Measurements from ENCODE around the gene ERLEC1.
"Not testable (repeated sequence)": the region's sequence is repeated elsewhere in the genome, so short reads cannot be mapped to it uniquely, and the experiment has no call there.

Gene ERLEC1, protein sequence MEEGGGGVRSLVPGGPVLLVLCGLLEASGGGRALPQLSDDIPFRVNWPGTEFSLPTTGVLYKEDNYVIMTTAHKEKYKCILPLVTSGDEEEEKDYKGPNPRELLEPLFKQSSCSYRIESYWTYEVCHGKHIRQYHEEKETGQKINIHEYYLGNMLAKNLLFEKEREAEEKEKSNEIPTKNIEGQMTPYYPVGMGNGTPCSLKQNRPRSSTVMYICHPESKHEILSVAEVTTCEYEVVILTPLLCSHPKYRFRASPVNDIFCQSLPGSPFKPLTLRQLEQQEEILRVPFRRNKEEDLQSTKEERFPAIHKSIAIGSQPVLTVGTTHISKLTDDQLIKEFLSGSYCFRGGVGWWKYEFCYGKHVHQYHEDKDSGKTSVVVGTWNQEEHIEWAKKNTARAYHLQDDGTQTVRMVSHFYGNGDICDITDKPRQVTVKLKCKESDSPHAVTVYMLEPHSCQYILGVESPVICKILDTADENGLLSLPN

DNA sequence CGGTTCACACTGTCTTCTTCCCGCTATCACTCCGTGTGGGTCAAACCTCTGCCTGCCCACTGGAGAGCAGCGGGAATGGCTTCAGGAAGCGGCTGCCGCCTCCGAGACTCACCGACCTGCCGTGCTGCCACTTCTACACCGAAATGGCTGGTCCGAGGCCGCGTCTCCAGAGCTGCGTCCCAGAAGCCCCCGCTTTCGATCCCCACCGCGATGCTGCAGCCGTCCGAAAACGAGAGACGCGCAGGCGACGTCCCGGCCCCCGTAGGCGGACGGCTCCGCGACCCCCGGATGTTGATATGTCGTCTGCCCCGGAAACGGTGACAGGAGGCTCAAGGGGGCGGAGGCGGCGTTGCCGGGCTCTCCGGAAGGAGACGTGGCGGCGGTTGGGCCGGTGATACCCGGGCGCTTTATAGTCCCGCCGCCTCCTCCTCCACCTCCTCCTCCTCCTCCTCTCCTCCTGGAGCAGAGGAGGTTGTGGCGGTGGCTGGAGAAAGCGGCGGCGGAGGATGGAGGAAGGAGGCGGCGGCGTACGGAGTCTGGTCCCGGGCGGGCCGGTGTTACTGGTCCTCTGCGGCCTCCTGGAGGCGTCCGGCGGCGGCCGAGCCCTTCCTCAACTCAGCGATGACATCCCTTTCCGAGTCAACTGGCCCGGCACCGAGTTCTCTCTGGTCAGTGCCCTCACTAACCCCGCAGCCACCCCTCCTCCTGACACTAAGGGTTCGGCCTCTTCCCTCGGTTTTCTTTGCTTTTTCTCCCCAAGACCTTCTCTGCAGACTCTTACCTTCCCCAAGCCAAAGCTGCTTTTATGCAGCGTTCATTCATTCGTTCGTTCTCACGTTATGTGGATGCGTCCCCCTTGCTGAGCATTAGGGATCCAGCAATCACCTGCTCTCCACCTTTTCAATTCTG, at the start of gene ERLEC1, which contains the start of gene ASB3:
Gene ERLEC1 (plus strand): TSS at position 340 of the 909 bp plus-strand sequence. CDS start 167 bp downstream, at position 507.
Gene ASB3 (minus strand): TSS at position 249 of the 909 bp plus-strand sequence. CDS start 21,381 bp downstream, outside the sequence.
- peak; percentile 80 to 81 for DNase-seq

DNA sequence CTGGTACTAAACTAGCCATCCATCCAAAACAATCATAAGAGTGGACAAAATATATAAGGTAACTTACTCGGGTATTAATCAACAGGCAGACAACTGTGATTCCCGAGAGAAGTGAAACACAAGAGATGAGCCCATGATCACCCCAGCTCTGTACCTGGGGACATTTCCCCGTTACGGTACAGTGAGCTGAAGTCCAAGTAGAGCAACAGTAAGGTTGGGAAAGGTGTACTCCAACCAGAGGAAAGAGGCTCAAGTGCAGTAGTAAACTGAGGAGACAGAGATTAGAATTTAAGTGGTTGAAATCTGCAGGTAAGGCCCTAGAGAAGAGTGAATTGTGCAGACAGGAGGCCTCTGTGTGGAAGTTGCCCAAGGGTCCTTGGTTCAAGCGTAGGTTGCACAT, 49.8 kb upstream of the ERLEC1 start:
- DNase-seq, result no peak

DNA sequence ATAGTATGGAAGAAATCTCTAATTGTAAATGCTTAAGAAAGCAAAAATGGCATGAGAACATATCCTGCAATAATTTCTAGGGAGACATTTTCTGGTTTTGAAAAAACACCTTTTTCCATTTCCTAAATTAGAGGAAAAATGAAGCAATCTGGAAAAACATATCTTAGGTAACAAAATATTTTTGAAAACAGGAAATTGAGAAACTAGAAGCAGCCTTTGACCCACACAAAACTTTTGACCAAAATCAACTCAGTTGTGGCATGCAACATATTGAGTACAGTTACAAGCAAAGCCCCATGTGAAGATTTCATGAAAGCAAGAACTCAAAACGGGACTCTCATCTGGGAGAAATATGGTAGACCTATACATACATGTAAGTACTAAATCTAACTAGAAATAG, 47.8 kb upstream of the ERLEC1 start:
- DNase-seq, result no peak

DNA sequence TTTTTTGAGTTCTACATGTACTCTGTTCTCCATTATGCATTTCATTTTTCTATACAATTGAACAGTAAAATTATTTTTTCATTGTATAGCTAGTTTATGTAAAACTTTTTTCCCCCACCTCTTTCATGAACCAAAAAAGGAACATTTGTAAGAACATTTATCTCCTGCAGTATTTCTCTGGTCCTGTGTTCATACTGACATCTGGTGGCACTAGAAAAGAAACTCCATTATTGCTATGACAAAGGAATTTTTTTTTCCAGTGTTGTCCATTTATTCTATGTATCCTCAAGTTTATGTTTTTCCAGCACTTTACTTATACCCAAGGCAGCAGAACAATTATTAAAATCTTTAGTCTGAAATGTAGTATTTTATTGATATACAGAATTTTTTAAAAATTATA, 46.7 kb upstream of the ERLEC1 start:
- DNase-seq, result no peak

DNA sequence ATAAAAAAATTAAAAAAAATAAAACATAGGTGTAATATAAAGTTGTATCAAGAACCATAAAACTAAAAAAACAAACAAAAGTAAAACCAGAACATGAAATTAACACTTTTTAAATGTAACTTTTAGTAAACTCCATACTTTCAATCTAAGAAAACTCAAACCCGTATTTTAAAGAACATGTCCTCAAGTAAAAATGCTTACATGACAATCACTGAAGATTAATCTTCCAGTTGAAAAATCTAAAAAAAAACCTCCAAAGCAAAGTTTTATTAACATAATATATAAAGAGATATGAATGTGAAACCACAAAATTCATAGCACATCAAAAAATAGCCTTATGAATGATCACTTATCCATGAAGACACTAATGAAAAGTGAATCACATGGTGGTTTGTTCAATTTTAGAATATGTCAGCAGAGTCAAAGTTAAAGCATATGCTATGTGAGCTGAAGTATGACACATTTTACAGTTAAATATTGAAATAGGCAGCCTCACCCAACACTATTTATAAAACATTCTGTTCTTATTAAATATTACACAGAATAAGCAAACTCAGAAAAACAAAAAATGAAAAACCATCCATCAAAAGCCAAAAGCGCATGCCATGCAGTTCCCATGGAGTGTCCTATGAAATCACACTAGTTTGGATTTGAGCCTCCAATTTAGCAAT, 42.3 kb upstream of the ERLEC1 start:
- DNase-seq, result no peak

DNA sequence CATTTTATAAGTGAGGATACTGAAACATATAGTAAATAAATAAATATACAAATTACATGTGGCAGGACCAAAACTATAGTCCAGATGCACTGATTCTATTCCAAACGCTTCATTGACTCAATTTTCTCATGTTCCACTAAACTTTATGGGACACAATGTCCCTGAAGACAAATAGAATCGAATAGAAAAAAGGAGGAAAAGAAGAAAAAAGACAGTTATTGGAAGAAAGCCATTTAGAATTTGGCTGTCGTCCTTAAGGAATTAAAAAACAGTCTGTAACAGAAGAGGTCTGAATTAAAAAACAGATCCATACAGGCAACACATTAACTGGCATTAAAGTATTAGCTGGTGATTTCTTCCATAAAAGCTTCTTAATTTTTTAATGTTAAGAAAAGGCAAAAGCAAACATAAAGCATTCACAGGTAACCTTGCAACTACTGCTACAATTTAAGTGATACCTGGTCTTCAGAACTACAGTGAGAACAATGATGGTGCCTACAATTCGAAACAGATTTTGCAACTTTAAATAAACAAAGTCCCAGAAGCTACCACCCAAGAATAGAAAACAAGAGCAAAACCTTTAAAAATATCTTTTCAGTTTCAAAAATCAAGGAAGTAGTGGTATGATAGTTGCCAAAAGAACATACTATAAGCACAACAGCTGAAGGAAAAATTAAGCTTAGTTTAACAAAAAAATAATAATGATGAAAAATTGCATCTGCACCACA, 36.6 kb upstream of the ERLEC1 start:
- no peak for DNase-seq

DNA sequence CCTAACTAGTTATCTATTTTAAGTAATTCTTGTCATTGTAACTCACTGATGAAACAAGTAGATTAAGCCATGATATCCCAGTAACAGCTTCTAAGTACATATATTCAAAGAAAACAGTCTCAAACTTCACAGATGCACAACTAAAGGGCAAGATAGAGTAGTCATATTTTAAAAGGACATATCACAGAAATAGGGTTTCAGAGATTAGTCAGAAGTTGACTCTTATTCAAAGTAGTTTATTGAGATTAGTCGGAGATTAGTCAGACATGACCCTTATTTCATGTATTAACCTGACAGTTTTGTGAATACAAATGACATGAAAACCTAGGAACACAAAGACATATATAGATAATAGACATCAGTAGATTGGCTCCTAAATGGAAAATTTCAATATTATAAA, 35.1 kb upstream of the ERLEC1 start:
- no peak for DNase-seq

DNA sequence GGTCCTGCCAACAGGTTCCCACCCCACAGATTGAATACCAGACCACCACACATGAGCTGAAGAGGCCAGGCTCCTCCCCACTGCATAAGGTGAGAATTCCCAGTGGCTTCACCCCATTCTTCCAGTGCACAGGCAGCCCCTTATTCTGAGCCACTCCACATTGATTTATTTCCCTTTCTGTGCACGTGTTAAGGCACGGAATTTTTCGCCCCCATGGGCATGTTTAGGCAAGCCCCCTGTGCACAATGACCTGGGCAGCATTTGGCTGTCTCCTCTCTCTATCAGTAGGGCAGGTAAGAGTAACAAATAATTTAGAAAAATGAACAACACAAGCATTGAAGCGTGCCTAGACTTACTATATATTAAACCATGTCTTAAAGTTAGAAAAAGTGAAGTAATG, 34.5 kb upstream of the ERLEC1 start:
- DNase-seq, result no peak

DNA sequence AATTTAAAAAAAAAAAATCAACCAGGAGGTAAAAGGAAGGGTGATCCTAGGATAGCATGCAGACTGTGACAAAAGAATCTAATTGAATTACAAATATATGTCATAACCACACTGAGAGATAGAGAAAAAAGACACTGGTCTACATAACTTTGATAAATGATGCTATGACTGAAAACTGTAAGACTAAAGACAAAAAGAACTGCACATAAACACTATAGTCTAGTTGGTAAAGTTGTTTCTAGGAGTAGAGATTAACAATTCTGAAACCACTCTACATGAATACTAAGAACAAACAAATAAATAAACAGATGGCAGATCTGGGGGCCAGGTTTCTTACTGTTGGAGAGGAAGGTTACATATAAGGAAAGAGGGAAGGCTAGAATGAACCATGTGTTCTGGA, 33.8 kb upstream of the ERLEC1 start:
- DNase-seq, result no peak

DNA sequence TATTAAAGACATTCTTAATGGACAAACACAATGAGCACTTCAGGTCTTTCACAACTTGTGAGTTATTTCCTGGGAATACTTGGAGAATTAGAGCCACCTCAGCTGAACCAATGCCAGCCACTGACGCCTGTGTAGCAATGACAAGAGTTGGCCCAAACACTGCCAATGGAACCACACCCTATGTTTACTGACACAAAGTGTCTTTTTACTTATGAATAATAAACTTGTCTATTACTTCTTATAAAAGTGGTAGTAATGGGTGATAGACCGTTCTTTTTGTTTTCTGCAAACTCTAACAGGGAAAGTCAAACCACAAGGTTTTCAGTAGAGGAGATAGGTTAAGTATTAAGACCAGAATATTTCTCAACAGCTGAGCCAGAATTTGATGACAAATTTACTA, 31.7 kb upstream of the ERLEC1 start:
- no peak for DNase-seq

DNA sequence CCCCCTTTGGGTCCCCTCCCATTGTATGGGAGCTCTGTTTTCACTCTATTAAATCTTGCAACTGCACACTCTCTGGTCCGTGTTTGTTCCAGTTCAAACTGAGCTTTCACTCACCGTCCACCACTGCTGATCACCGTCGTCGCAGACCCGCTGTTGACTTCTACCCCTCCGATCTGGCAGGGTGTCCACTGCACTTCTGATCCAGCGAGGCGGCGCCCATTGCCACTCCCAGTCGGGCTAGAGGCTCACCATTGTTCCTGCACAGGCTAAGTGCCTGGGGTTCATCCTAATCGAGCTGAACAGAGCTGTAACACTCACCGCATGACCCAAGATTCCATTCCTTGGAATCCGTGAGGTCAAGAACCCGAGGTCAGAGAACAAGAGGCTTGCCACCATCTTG, 30.2 kb upstream of the ERLEC1 start:
- no peak for DNase-seq

DNA sequence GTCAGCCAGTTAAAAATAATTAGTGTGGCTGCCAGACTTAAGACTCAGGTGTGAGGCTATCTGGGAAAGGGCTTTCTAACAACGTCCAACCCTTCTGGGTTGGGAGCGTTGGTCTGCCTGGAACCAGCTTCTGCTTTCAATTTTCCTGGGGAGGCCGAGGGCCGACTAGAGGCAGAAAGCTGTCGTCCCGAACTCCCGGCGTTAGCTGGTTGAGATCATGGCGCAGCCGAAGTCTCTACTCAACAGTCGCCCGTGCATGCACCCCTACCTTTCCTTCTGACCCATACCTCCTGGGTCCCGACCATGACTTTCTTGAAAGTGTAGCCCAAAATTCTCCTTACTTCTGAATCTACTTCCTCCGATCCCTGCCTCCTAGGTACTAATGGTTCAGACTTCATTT, 29.6 kb upstream of the ERLEC1 start:
- DNase-seq, result not testable (repeated sequence)

DNA sequence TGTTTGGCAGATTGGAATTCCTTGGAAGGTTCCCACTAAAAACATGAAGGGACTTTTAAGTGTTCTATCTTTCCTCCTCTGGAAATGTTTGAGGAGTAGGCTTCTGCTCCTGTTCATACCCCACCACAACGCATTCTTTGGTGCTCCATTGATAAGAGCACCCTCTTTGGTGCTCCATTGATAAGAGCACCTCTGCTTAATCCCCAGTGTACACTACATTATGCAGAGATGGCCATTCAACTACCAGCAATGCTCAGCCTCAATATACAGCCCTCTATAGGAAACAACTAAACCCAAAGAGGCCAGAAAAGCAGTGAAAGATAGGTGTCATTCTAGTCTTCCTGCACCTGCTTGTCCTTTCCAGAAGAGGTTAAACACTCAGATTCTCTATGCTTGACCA, 21.1 kb upstream of the ERLEC1 start:
- DNase-seq, result no peak

DNA sequence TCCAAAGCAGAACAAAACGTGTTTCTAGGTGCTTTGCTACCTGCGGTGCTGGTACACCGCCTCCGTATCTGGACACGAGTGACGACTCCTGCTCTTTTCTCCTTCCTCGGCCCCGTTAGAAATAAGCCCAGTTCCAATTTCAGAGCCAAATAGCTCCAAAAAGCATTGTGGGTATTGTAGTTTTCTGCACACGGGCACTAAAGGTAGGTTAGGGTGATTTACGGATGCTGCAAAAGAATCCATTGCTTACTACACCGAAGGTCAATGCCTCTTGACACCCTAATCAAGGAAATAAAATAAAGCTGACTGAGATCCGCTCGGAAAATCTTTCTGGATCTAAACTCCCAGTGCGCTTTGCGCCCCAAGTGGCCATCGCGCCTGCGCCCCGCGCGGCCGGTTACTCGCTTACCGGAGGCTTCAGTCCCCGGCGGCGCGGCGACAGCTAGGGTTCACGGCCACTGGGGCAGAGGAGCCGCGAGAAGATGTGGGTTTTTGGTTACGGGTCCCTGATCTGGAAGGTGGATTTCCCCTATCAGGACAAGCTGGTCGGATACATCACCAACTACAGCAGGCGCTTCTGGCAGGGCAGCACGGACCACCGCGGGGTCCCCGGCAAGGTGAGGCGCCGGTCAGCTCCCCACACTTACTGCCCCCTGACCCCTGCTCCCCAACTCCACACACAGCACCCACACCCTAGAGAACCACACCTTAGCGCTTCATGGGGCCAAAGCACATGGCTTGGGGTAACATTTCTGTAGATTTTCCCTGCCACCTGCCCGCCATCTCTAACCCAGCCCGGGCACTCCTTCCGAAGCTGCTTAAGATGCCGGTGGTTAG, 19.2 kb upstream of the ERLEC1 start, which contains the start of gene CHAC2:
Gene CHAC2 (plus strand): TSS at position 400 of the 837 bp plus-strand sequence. CDS start 83 bp downstream, at position 483.
- DNase-seq, result peak; percentile 73 to 75

DNA sequence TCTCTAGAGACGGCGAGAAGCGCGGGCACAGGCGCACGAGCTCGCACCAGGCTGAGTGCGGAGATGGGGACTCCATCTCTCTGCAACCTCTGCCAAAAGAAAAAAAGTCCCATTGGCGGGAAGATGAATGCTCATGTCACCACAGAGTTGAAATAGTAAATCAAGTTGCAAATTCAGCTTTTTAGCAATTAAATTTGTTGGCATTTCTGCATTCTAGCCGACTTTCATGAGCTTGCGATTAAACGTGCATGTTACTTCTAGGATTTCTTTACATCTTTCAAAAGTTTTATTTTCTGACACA, 18.7 kb upstream of the ERLEC1 start:
- DNase-seq, result no peak

DNA sequence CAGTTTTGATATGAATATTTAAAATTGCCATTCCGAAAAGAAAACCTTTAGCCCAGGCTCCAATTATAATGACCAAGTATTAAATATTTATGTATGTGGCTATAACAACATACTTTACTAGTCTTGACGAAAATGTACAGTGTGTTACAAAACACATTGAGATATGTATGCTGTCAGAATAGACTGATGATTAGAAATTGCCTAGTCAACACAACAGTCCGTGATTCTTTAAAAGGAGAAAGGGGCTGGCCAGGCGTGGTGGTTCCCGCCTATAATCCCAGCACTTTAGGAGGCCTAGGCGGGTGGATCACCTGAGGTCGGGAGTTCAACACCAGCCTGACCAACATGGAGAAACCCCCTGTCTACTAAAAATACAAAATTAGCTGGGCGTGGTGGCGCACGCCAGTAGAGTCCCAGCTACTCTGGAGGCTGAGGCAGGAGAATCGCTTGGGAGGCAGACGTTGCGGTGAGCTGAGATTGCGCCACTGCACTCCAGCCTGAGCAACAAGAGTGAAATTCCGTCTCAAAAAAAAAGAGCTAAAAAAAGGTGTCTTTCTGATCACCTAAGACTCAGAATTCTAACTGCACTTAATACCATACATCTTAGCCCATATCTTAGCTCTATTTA, 17.4 kb upstream of the ERLEC1 start:
- no peak for DNase-seq

DNA sequence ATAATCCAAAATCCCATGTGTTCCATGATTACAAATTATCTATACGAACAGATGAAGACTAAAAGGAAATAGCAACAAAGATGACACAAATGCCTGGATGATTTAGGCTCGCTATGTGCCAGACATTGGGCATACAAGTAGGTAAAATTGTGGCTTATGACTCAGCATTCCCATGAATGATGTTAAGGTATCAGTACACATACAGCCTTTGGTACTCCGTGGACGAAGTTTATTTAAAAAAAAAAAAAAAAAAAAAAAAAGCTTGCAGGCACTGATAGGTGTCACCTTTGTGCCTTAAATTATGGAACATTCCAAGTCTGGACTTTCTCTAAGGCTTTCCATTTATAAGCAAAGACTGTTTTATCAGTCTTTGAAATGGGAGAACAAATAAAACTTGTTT, 16.6 kb upstream of the ERLEC1 start:
- DNase-seq, result no peak

DNA sequence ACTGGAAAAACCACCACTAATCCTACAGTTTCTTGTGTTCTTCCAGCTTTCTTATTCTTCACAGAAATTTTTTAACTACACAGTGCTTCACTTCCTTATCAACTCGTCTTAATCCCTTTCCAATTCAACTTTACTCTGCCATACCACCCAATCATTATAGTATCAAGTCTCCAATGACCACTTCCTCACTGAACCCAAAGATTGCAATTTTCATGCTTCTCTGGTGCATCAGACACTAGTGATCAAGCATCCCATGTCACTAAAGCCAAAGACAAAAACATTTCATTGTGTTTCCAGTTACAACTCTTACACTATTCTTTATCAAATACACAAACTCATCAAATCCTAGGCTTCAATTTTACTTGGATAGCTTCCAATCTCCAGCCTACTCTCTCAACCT, 9.7 kb upstream of the ERLEC1 start:
- DNase-seq, result no peak

DNA sequence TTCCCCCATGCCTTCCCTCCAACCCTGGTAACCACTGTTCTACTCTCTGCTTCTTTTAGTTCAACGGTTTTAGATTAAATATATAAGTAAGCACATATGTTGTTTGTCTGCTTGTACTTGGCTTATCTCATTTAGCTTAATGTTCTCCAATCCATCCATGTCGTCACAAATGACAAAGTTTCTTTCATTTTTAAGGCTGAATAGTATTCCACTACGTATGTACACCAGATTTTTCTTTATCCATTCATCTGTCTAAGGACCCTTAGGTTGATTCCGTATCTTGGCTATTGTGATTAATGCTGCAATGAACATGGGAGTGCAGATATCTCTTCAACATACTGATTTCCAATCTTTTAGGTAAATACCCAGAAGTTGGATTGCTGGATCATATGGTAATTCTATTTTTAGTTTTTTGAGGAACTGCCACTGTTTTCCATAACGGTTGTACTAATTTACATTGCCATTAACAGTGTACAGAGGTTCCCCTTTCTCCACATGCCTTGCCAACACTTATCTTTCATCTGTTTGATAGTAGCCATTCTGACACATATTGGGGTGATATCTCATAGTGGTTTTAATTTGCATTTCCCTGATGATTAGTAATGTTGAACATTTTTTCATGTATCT, 8.2 kb upstream of the ERLEC1 start:
- DNase-seq, result no peak

DNA sequence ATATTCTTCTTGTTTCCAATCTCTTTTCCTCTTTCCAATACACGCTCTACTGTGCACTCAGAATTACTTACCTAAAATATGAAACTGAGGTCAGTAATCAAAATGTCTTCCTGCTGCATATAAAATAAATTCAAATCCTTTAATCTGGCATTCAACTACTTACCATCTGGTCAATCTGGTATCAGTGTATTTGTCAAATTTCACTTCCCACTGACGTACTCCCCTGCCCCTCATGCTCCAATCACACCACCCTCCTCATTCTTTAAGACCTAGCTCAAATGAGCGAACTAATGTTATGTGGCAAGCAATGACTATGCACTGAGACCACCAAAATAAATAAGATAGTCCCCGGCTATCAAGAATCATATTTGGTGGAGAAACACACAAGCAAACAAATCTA, 6.8 kb upstream of the ERLEC1 start:
- no peak for DNase-seq

DNA sequence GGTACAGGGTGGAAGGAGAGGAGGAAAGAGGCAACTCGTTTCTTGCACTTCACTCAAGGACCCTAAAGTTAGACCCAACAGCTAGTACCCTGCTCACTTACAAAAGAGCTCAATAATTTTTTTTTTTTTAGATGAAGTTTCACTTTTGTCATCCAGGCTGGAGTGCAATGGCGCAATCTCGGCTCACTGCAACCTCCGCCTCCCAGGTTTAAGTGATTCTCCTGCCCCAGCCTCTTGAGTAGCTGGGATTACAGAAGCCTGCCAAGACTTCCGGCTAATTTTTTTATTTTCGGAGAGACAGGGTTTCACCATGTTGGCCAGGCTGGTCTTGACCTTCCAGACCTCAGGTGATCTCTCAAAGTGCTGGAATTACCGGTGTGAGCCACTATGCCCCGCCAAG, 4.2 kb upstream of the ERLEC1 start:
- no peak for DNase-seq

All from NCI-H1930 (cell line).